Stimulated activated effector memory CD8-positive, alpha-beta T cell treated with anti-CD3 and anti-CD28 coated beads, Interleukin-12 subunit alpha, Interleukin-12 subunit beta, amount 100 ng/mL, for 72 hours (primary cell): Measurements from ENCODE around the gene NR2E3.

Experiments
- ATAC-seq: fragments of 150-1000 bp; cut with Tn5 transposase; 2 replicates; pipeline ENCODE4 v1.10.0; 2021
- DNase-seq, 2 donors: peaks; one replicate each; pipeline ENCODE4 v3.0.0; 2021 to 2022; ENCODE audit warnings: low spot score in 2 of 2
- H3K27ac Mint-ChIP-seq: one replicate; pipeline ENCODE4 v1.8.0; 2022; ENCODE audit warnings: mild to moderate bottlenecking, mixed read lengths
- H3K36me3 Mint-ChIP-seq: one replicate; pipeline ENCODE4 v1.8.0; 2022; ENCODE audit warnings: mild to moderate bottlenecking, mixed read lengths
- H3K4me1 Mint-ChIP-seq: one replicate; pipeline ENCODE4 v1.8.0; 2022; ENCODE audit warnings: mixed read lengths
- H3K4me3 Mint-ChIP-seq: one replicate; pipeline ENCODE4 v1.8.0; 2022; ENCODE audit warnings: mild to moderate bottlenecking, mixed read lengths
- H3K9me3 Mint-ChIP-seq: one replicate; pipeline ENCODE4 v1.8.0; 2022; ENCODE audit warnings: mixed read lengths

Gene NR2E3

GRCh38 chr15:71784719-71785118 is 25.6 kb upstream of the NR2E3 start:
- DNase-seq (no peak), ATAC-seq (no peak)
- H3K36me3 Mint-ChIP-seq: no peaks in the 10 kb centered on the region
- H3K4me1 Mint-ChIP-seq: peaks cover 25% of the 10 kb centered on the region
- H3K4me3 Mint-ChIP-seq: no peak overlapping the region
- H3K9me3 Mint-ChIP-seq: no peaks in the 10 kb centered on the region
- peak overlapping the region; percentile 77 for H3K27ac Mint-ChIP-seq

DNA sequence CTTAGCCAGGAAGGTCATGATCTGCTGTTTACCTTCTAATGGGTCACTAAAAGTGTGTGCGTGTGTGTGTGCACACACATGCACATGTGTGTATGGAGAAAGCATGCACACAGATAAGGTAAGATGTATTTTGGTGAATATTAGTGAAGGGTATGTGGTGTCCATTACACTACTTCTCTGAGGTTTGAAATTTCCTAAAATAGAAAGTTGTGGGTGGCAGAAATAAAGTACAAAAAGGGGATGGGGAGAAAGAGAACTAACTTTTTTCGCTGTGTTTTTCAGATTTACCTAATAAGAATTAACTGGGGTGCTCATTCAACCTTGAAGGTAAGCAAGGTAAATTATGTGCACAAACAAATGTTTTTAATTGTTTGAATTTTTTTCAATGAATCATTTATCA is 24.4 kb upstream of the NR2E3 start:
- H3K9me3 Mint-ChIP-seq: no peaks in the 10 kb centered on the region
- no peak for DNase-seq

GRCh38 chr15:71786673-71787072 is 23.7 kb upstream of the NR2E3 start:
- DNase-seq (no peak), ATAC-seq (no peak)
- no peaks in the 10 kb centered on the region for H3K36me3 Mint-ChIP-seq
- H3K27ac Mint-ChIP-seq: no peak overlapping the region
- H3K4me1 Mint-ChIP-seq: peaks cover 7% of the 10 kb centered on the region
- H3K4me3 Mint-ChIP-seq: no peak overlapping the region
- no peaks in the 10 kb centered on the region for H3K9me3 Mint-ChIP-seq

More for the DNA sequence above, 24.4 kb upstream of the NR2E3 start:
- H3K4me1 Mint-ChIP-seq: peaks cover 14% of the 10 kb centered on the region
- no peak overlapping the region for H3K4me3 Mint-ChIP-seq
- no peaks in the 10 kb centered on the region for H3K36me3 Mint-ChIP-seq
- no peak overlapping the region for H3K27ac Mint-ChIP-seq
- ATAC-seq: no peak

DNA sequence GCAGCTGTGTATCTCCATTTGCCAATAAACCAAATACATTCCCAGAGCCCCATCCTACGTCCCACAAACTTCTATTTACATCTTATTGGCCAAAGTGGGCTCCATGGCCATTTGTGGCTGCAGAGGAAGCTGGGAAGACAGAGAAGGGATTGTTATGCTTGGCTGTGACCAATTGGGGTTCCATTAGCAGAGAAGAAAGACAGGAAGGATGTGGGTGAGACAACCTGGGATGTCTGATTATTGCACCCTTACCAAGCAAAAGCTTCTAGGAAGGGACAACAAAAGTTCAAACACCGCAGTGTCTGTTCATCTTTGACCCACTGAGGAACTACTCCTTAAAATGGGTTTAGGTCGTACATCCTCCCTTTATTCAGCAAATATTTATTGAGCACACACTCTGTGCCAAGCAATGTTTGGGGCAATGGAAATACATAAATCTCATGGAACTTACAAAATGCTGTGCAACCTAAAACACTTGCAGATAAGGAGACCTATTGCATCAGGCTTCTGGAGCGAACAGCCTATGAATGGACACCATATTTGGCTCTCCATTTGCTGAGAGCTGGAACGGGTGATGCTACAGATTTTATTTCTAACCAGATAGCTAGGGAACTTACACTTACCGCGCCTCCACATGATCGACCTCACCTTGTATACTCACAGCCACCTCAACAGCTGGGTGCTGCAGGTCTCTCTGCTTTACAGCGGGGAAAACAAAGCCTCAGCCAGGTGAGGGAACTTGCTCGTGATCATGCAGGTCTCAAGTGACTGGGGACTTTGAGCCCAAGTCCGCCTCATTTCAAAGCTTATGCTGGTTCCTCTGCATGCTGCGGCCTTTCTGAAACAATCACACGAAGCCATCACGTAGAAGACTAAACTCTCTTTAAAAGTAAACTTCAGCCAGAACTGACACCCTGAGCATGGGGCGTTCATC is 21.4 kb upstream of the NR2E3 start:
- peaks cover 6% of the 10 kb centered on the region for H3K4me1 Mint-ChIP-seq
- H3K27ac Mint-ChIP-seq: no peak overlapping the region
- no peak overlapping the region for H3K4me3 Mint-ChIP-seq
- no peaks in the 10 kb centered on the region for H3K9me3 Mint-ChIP-seq
- H3K36me3 Mint-ChIP-seq: no peaks in the 10 kb centered on the region
- ATAC-seq (no peak), DNase-seq (no peak)

DNA sequence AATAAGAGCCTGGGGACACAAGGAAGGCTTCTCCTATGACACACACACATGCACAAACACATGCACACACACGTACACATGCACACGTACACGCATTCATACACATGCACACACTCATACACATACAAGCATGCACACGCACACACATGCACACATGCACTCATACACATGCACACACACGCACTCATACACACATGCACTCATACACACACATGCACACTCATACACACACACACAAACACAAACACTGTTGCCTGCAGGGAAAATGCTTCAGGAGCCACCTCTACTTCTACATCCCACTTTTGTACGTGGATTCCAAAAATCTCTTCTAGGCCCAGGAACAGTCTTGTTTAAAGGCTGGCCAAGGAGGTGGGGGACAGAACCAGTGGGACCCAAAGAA is 20.7 kb upstream of the NR2E3 start:
- no peak for ATAC-seq
- Mint-ChIP-seq H3K4me1 (peaks cover 4% of the 10 kb centered on the region), H3K9me3 (no peaks in the 10 kb centered on the region)

DNA sequence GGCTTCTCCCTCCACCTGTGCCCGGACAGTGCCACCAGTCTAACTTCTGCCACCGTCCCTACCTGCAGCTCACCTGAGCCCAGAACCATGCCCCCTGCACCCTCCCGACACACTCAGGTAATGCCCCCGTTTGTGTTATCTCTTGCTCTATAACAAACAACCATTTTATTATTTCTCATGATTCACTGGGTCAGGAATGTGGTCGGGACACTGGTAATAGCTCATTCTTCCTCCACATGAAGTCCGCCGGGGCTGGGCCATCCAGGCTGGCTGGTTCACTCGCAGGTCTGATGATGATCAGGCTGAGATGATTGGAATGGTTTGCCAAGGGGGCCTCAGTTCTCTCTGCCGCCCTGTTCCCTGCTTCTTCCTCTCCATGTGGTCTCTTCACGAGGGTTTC is 20.3 kb upstream of the NR2E3 start:
- Mint-ChIP-seq H3K27ac (no peak overlapping the region), H3K36me3 (no peaks in the 10 kb centered on the region), H3K4me3 (no peak overlapping the region), H3K9me3 (no peaks in the 10 kb centered on the region), H3K4me1 (no peaks in the 10 kb centered on the region)
- ATAC-seq (no peak), DNase-seq (no peak)

More for the DNA sequence above, 20.7 kb upstream of the NR2E3 start:
- H3K4me3 Mint-ChIP-seq: no peak overlapping the region
- no peak for DNase-seq
- H3K27ac Mint-ChIP-seq: no peak overlapping the region
- H3K36me3 Mint-ChIP-seq: no peaks in the 10 kb centered on the region

DNA sequence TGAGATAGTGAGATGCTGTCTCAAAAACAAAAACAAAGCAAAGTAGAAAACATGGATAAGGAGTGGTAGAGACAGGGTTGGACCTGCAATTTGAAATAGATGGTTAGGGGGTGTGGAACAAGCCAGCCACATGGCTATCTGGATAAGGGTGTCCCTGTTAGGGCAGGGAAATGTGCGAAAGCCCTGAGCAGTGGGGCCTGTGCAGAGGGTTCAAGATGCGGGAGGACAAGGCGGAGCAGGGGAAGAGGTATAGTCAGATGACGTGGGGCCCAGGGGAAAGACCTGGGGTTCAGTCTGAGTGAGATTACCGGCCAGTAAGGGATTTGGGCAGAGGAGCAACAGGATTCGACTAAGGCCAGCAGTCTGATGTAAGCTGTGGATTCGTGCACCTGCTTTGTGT is 18.4 kb upstream of the NR2E3 start:
- Mint-ChIP-seq H3K4me3 (no peak overlapping the region), H3K4me1 (no peaks in the 10 kb centered on the region), H3K36me3 (no peaks in the 10 kb centered on the region), H3K27ac (no peak overlapping the region), H3K9me3 (no peaks in the 10 kb centered on the region)
- ATAC-seq (no peak), DNase-seq (no peak)

GRCh38 chr15:71792521-71792920 is 17.8 kb upstream of the NR2E3 start:
- no peaks in the 10 kb centered on the region for H3K9me3 Mint-ChIP-seq
- no peaks in the 10 kb centered on the region for H3K36me3 Mint-ChIP-seq
- H3K4me1 Mint-ChIP-seq: no peaks in the 10 kb centered on the region
- no peak for ATAC-seq
- DNase-seq: no peak
- no peak overlapping the region for H3K4me3 Mint-ChIP-seq
- no peak overlapping the region for H3K27ac Mint-ChIP-seq

DNA sequence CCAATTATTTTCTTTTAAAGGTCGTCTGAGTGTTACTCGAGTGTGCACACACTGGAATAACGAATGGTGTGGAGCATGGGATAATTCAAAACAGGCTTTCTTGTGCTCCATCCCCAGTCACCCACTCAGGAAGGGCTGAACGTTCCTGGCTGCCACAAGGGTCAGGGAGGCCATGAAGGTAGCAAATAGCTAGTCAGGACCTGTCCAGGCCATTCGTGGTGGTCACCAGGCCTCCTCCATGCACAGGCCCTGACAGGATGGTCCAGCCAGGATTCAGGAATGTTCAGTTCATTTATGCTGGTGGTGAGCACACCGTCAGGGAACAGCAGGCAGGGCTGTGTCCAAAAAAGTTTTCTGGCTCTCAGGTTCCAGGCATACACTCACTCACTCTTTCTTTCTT is 11.7 kb upstream of the NR2E3 start:
- ATAC-seq (no peak), DNase-seq (no peak)
- peaks cover 6% of the 10 kb centered on the region for H3K4me1 Mint-ChIP-seq
- no peak overlapping the region for H3K4me3 Mint-ChIP-seq
- no peak overlapping the region for H3K27ac Mint-ChIP-seq
- no peaks in the 10 kb centered on the region for H3K36me3 Mint-ChIP-seq
- no peaks in the 10 kb centered on the region for H3K9me3 Mint-ChIP-seq

DNA sequence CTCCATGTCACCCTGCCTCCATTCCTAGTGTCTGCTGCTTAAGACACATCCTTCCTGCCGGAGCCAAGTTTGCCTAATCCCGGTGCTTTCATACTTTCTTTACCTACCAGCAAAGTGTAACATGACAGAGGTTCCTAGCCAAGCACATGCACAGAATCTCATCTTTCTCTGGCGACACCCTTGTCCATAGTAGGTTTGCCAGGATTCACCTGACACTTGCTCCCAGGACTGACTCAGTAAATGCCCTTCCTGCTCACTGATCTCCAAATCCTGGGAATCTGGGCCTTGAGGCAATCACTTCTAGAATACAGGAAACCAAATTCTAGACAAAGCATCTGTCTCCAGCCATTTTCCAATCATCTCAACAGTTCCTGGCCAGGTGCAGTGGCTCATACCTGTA is 10.2 kb upstream of the NR2E3 start:
- H3K9me3 Mint-ChIP-seq: no peaks in the 10 kb centered on the region
- H3K4me3 Mint-ChIP-seq: no peak overlapping the region
- H3K4me1 Mint-ChIP-seq: peaks cover 6% of the 10 kb centered on the region
- no peak overlapping the region for H3K27ac Mint-ChIP-seq
- H3K36me3 Mint-ChIP-seq: no peaks in the 10 kb centered on the region
- ATAC-seq (no peak), DNase-seq (no peak)

GRCh38 chr15:71800835-71801745 is 9.3 kb upstream of the NR2E3 start:
- Mint-ChIP-seq H3K27ac (no peak overlapping the region), H3K9me3 (no peaks in the 10 kb centered on the region), H3K4me1 (peaks cover 6% of the 10 kb centered on the region), H3K4me3 (no peak overlapping the region), H3K36me3 (no peaks in the 10 kb centered on the region)
- ATAC-seq (peak; percentile 61), DNase-seq (no peak)

- Mint-ChIP-seq H3K27ac (no peak overlapping the region), H3K9me3 (no peaks in the 10 kb centered on the region), H3K4me3 (no peak overlapping the region), H3K4me1 (peaks cover 6% of the 10 kb centered on the region), H3K36me3 (no peaks in the 10 kb centered on the region)
- ATAC-seq (no peak), DNase-seq (no peak)
These were observed 8.3 kb upstream of the NR2E3 start for GRCh38 chr15:71801935-71802655.

GRCh38 chr15:71802770-71803169 is 7.6 kb upstream of the NR2E3 start:
- Mint-ChIP-seq H3K4me1 (peaks cover 6% of the 10 kb centered on the region), H3K4me3 (no peak overlapping the region), H3K36me3 (no peaks in the 10 kb centered on the region), H3K27ac (no peak overlapping the region), H3K9me3 (no peaks in the 10 kb centered on the region)
- DNase-seq (peak; percentile 26 to 74), ATAC-seq (peak; percentile 52)

- DNase-seq (no peak), ATAC-seq (no peak)
- Mint-ChIP-seq H3K27ac (no peak overlapping the region), H3K9me3 (no peaks in the 10 kb centered on the region), H3K4me1 (peaks cover 6% of the 10 kb centered on the region), H3K4me3 (no peak overlapping the region), H3K36me3 (no peaks in the 10 kb centered on the region)
These were observed 6.1 kb upstream of the NR2E3 start for GRCh38 chr15:71804226-71804625.
